ENCODE data around the gene KPNA3. TPM values are rescaled to one million over a fixed set of nuclear protein-coding genes. Genes with fewer than 3 reads are reported as not detected.

Gene KPNA3
- total RNA-seq, 1 experiment from 2014 or later = 36.8 TPM

GRCh38 chr13:49827336-49827735 is 34.9 kb upstream of the KPNA3 start:
- no peak overlapping the region for H3K27ac ChIP-seq (ENCODE audit: low read length)
- H3K9me3 ChIP-seq (ENCODE audit: control insufficient read depth, insufficient read depth, low read depth, low read length) = no peaks in the 10 kb centered on the region
- H3K4me1 ChIP-seq (ENCODE audit: control insufficient read depth, insufficient read depth, low read length) = no peaks in the 10 kb centered on the region
- no TSS peak for BruUV-seq (replicated peaks)
- no peak for ATAC-seq
- no peak overlapping the region for H3K4me3 ChIP-seq (ENCODE audit: low read depth in 2 of 2, low read length in 2 of 2)
- TF ChIP-seq TCF7L2 (IDR thresholded peaks at IDR 0.05; ENCODE audit: low read depth, low read length) (no peak), REST (IDR thresholded peaks at IDR 0.05; ENCODE audit: insufficient read depth in 1 of 2, low read depth in 2 of 2, low read length in 1 of 2) (no peak), CTCF (IDR thresholded peaks at IDR 0.05) (no peak), SIN3A (IDR thresholded peaks at IDR 0.05; ENCODE audit: borderline replicate concordance, insufficient read depth, low read depth, low read length) (no peak), POLR2AphosphoS5 (IDR thresholded peaks at IDR 0.05; ENCODE audit: low read depth, low read length) (no peak)
- POLR2A ChIA-PET = interaction anchor here (0.6 kb wide), 1 partner anchor 36 kb away, joined by 6 read pairs; no protein-coding TSS in a partner anchor
- no peak for DNase-seq (ENCODE audit: low read depth, low spot score)
- intact Hi-C loops (cut with micrococcal nuclease; ENCODE audit: unreplicated experiment) (no loop called here), in situ Hi-C loops (cut with HindIII; ENCODE audit: low pct_unique_long_range_greater_than_20kb, low sequenced_read_pairs) (no loop called here)
- no peaks in the 10 kb centered on the region for H3K27me3 ChIP-seq (ENCODE audit: control insufficient read depth, insufficient read depth, low read length)
- CTCF ChIA-PET = no interaction called here
- no peaks in the 10 kb centered on the region for H3K36me3 ChIP-seq (ENCODE audit: control insufficient read depth, insufficient read depth, low read length)

GRCh38 chr13:49821216-49822009 is 28.9 kb upstream of the KPNA3 start:
- in situ Hi-C loops (cut with HindIII; ENCODE audit: low pct_unique_long_range_greater_than_20kb, low sequenced_read_pairs) (no loop called here), intact Hi-C loops (cut with micrococcal nuclease; ENCODE audit: unreplicated experiment) (no loop called here)
- H3K4me3 ChIP-seq (ENCODE audit: low read depth in 2 of 2, low read length in 2 of 2) = no peak overlapping the region
- no peaks in the 10 kb centered on the region for H3K36me3 ChIP-seq (ENCODE audit: control insufficient read depth, insufficient read depth, low read length)
- TF ChIP-seq REST (IDR thresholded peaks at IDR 0.05; ENCODE audit: insufficient read depth in 1 of 2, low read depth in 2 of 2, low read length in 1 of 2) (no peak), SIN3A (IDR thresholded peaks at IDR 0.05; ENCODE audit: borderline replicate concordance, insufficient read depth, low read depth, low read length) (no peak), CTCF (IDR thresholded peaks at IDR 0.05) (no peak), TCF7L2 (IDR thresholded peaks at IDR 0.05; ENCODE audit: low read depth, low read length) (no peak), POLR2AphosphoS5 (IDR thresholded peaks at IDR 0.05; ENCODE audit: low read depth, low read length) (no peak)
- DNase-seq (ENCODE audit: low read depth, low spot score) (no peak), ATAC-seq (no peak)
- ChIA-PET POLR2A (interaction anchor here (0.6 kb wide), 1 partner anchor 196 kb away, joined by 3 read pairs; no protein-coding TSS in a partner anchor), CTCF (no interaction called here)
- no TSS peak for BruUV-seq (replicated peaks)
- no peaks in the 10 kb centered on the region for H3K4me1 ChIP-seq (ENCODE audit: control insufficient read depth, insufficient read depth, low read length)
- no peak overlapping the region for H3K27ac ChIP-seq (ENCODE audit: low read length)
- no peaks in the 10 kb centered on the region for H3K27me3 ChIP-seq (ENCODE audit: control insufficient read depth, insufficient read depth, low read length)
- H3K9me3 ChIP-seq (ENCODE audit: control insufficient read depth, insufficient read depth, low read depth, low read length) = no peaks in the 10 kb centered on the region

Data from Panc1 (cell line).